Neural progenitor cell (in vitro differentiated cells): ENCODE results near the gene ARHGEF38.

Source experiments
- EZH2phosphoT487 ChIP-seq: fragments of 200-600 bp; sonication (generic); IDR thresholded peaks from 2 replicates; pipeline ENCODE4 v1.6.1; 2017; ENCODE audit warnings: antibody characterized with exemption
- TF ChIP-seq, protein P1 (sequence below): fragments of 200-600 bp; sonication (generic); IDR thresholded peaks from 2 replicates; pipeline ENCODE4 v1.5.1; 2017; ENCODE audit warnings: antibody characterized with exemption, mild to moderate bottlenecking

DNA sequence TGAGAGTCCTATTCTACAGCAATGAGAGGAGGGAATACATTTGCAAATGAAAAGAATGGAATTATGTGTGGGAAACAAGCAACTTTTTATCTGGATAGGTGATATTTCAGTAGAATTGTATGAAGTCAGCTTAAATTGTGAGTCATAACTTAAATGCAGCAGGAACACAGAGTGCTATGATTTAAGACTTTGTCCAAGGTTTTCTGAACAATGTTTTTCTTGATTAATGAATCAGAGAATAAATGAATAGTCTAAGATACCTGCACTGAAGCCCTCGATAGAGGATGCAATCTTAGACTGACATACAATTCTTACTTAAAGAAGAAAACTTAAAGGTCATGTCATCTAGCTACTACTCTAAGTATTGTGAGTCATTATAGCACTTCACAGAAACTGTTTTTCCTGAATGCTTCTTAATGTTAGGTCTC lies 8.0 kb downstream of the ARHGEF38 start:
- TF ChIP-seq, protein P1, sequence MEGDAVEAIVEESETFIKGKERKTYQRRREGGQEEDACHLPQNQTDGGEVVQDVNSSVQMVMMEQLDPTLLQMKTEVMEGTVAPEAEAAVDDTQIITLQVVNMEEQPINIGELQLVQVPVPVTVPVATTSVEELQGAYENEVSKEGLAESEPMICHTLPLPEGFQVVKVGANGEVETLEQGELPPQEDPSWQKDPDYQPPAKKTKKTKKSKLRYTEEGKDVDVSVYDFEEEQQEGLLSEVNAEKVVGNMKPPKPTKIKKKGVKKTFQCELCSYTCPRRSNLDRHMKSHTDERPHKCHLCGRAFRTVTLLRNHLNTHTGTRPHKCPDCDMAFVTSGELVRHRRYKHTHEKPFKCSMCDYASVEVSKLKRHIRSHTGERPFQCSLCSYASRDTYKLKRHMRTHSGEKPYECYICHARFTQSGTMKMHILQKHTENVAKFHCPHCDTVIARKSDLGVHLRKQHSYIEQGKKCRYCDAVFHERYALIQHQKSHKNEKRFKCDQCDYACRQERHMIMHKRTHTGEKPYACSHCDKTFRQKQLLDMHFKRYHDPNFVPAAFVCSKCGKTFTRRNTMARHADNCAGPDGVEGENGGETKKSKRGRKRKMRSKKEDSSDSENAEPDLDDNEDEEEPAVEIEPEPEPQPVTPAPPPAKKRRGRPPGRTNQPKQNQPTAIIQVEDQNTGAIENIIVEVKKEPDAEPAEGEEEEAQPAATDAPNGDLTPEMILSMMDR, result no peak
- TF ChIP-seq EZH2phosphoT487, result no peak
